H9 (cell line): ENCODE data around the gene ADAMTSL5. TPM values are rescaled to one million over a fixed set of nuclear protein-coding genes. Genes with fewer than 3 reads are reported as not detected.

Experiments used
- DNase-seq: peaks from one replicate; pipeline ENCODE4 v3.0.0-alpha.2; 2017
- H2AFZ ChIP-seq: one replicate; pipeline ENCODE4 v1.6.1; 2013; ENCODE audit warnings: mild to moderate bottlenecking, low read length, control low read depth, moderate library complexity
- H2AK5ac ChIP-seq: 2 replicates; pipeline ENCODE4 v1.6.1; 2013; ENCODE audit warnings: low read length, control low read depth, mixed read lengths; ENCODE audit not compliant: insufficient read length
- H2BK120ac ChIP-seq: one replicate; pipeline ENCODE4 v1.6.1; 2013; ENCODE audit warnings: low read depth, mild to moderate bottlenecking, low read length, control low read depth, inconsistent platforms; ENCODE audit not compliant: poor library complexity, severe bottlenecking
- H2BK12ac ChIP-seq: 2 replicates; pipeline ENCODE4 v1.6.1; 2013; ENCODE audit warnings: low read length, control low read depth, mixed read lengths, low read depth; ENCODE audit not compliant: insufficient read length
- H2BK15ac ChIP-seq: 2 replicates; pipeline ENCODE4 v1.6.1; 2013; ENCODE audit warnings: low read depth, low read length, control low read depth
- H2BK20ac ChIP-seq: one replicate; pipeline ENCODE4 v1.6.1; 2013; ENCODE audit warnings: low read depth, mild to moderate bottlenecking, low read length, control low read depth, inconsistent platforms; ENCODE audit not compliant: poor library complexity, severe bottlenecking
- H2BK5ac ChIP-seq: 2 replicates; pipeline ENCODE4 v1.6.1; 2013; ENCODE audit warnings: low read length, control low read depth, mixed read lengths; ENCODE audit not compliant: insufficient read length
- H3K14ac ChIP-seq: 2 replicates; pipeline ENCODE4 v1.6.1; 2013; ENCODE audit warnings: low read length, control low read depth; ENCODE audit not compliant: insufficient read depth
- H3K18ac ChIP-seq: 2 replicates; pipeline ENCODE4 v1.6.1; 2013; ENCODE audit warnings: low read depth, mild to moderate bottlenecking, mixed read lengths, low read length, control low read depth; ENCODE audit not compliant: insufficient read length
- H3K23ac ChIP-seq: 2 replicates; pipeline ENCODE4 v1.6.1; 2013; ENCODE audit warnings: low read length, control low read depth, mixed read lengths, low read depth; ENCODE audit not compliant: insufficient read length
- H3K23me2 ChIP-seq: 2 replicates; pipeline ENCODE4 v1.6.1; 2013; ENCODE audit warnings: low read depth, mild to moderate bottlenecking, mixed read lengths, low read length, control low read depth; ENCODE audit not compliant: insufficient read length, poor library complexity, severe bottlenecking
- H3K27ac ChIP-seq: 2 replicates; pipeline ENCODE4 v1.5.1; 2013; ENCODE audit warnings: low read length, control low read depth, mixed read lengths, low read depth; ENCODE audit not compliant: insufficient read length
- H3K27me3 ChIP-seq: 2 replicates; pipeline ENCODE4 v1.6.1; 2013; ENCODE audit warnings: low read length, control low read depth, inconsistent platforms; ENCODE audit not compliant: insufficient read depth
- H3K4ac ChIP-seq: 2 replicates; pipeline ENCODE4 v1.6.1; 2013; ENCODE audit warnings: low read depth, mild to moderate bottlenecking, control low read depth, inconsistent platforms, low read length, moderate library complexity
- H3K4me1 ChIP-seq: 2 replicates; pipeline ENCODE4 v1.6.1; 2013; ENCODE audit warnings: low read length, control low read depth, inconsistent platforms; ENCODE audit not compliant: insufficient read depth
- H3K4me2 ChIP-seq: 2 replicates; pipeline ENCODE4 v1.6.1; 2013; ENCODE audit warnings: low read length, control low read depth, mixed read lengths; ENCODE audit not compliant: insufficient read length, insufficient read depth
- H3K56ac ChIP-seq: 2 replicates; pipeline ENCODE4 v1.6.1; 2013; ENCODE audit warnings: low read depth, mild to moderate bottlenecking, mixed read lengths, low read length, control low read depth; ENCODE audit not compliant: insufficient read length
- H3K79me1 ChIP-seq: 2 replicates; pipeline ENCODE4 v1.6.1; 2013; ENCODE audit warnings: low read depth, mild to moderate bottlenecking, moderate library complexity, low read length, control low read depth, inconsistent platforms; ENCODE audit not compliant: insufficient read depth, poor library complexity, severe bottlenecking
- H3K79me2 ChIP-seq: 2 replicates; pipeline ENCODE4 v1.6.1; 2013; ENCODE audit warnings: low read length, control low read depth, inconsistent platforms; ENCODE audit not compliant: insufficient read depth
- H3K9ac ChIP-seq: 2 replicates; pipeline ENCODE4 v1.6.1; 2013; ENCODE audit warnings: low read length, control low read depth, mixed read lengths; ENCODE audit not compliant: insufficient read length; ENCODE audit errors: extremely low read depth
- H3K9me3 ChIP-seq: one replicate; pipeline ENCODE4 v1.6.1; 2013; ENCODE audit warnings: low read depth, low read length, inconsistent platforms; ENCODE audit not compliant: control insufficient read depth
- H3T11ph ChIP-seq: one replicate; pipeline ENCODE4 v1.6.1; 2013; ENCODE audit warnings: mild to moderate bottlenecking, low read length, control low read depth, inconsistent platforms
- H4K20me1 ChIP-seq: one replicate; pipeline ENCODE4 v1.6.1; 2013; ENCODE audit not compliant: control insufficient read depth, insufficient read length, insufficient read depth
- H4K5ac ChIP-seq: 2 replicates; pipeline ENCODE4 v1.6.1; 2013; ENCODE audit warnings: low read depth, mild to moderate bottlenecking, mixed read lengths, low read length, control low read depth; ENCODE audit not compliant: insufficient read length
- H4K8ac ChIP-seq: replicated peaks from 2 replicates; pipeline ENCODE4 v1.6.1; 2013; ENCODE audit warnings: low read length, control low read depth, mixed read lengths, low read depth; ENCODE audit not compliant: insufficient read length
- H4K91ac ChIP-seq: 2 replicates; pipeline ENCODE4 v1.6.1; 2013; ENCODE audit warnings: low read depth, mild to moderate bottlenecking, moderate library complexity, mixed read lengths, low read length, control low read depth; ENCODE audit not compliant: insufficient read length
- H3K27ac Mint-ChIP-seq, 3 experiments: 2 replicates in 2 of 3; 3 replicates in 1 of 3; pipeline ENCODE4 v1.8.0; 2020 to 2021; ENCODE audit warnings: mixed read lengths in 3 of 3, mild to moderate bottlenecking in 1 of 3, moderate library complexity in 1 of 3
- H3K27me3 Mint-ChIP-seq: 2 replicates; pipeline ENCODE4 v1.8.0; 2021; ENCODE audit warnings: low read depth, mild to moderate bottlenecking, moderate library complexity, mixed read lengths
- H3K36me3 Mint-ChIP-seq, 3 experiments: 2 replicates in 2 of 3; 3 replicates in 1 of 3; pipeline ENCODE4 v1.8.0; 2020 to 2021; ENCODE audit warnings: low read depth in 3 of 3, mixed read lengths in 3 of 3; ENCODE audit not compliant: insufficient read depth in 1 of 3
- H3K4me1 Mint-ChIP-seq, 2 experiments: 2 replicates each; pipeline ENCODE4 v1.8.0; 2020; ENCODE audit warnings: mixed read lengths in 2 of 2
- H3K4me3 Mint-ChIP-seq, 2 experiments: 2 replicates in 1 of 2; 3 replicates in 1 of 2; pipeline ENCODE4 v1.8.0; 2020 to 2021; ENCODE audit warnings: mild to moderate bottlenecking in 2 of 2, mixed read lengths in 2 of 2, moderate library complexity in 1 of 2
- H3K9me3 Mint-ChIP-seq, 2 experiments: 2 replicates in 1 of 2; 3 replicates in 1 of 2; pipeline ENCODE4 v1.8.0; 2020; ENCODE audit warnings: mild to moderate bottlenecking in 2 of 2, mixed read lengths in 2 of 2, moderate library complexity in 1 of 2
- WGBS: extraction: QIAGEN DNeasy Blood & Tissue Kit; methylation state at CpG from one replicate; pipeline ENCODE4 v1.1.7; 2013; ENCODE audit warnings: missing lambda C conversion rate, low lambda C conversion rate, mixed read lengths; ENCODE audit not compliant: insufficient read length; ENCODE audit errors: extremely low coverage; 5-methylcytosine and 5-hydroxymethylcytosine counted together
- total RNA-seq: library from RNA; stranded (reverse); gene quantifications from 2 replicates; pipeline ENCODE4 v1.2.1, GENCODE V29; 2021
- TF ChIP-seq, protein P1 (sequence below): fragments of 200-600 bp; sonication (generic); conservative IDR thresholded peaks from 3 replicates; pipeline ENCODE4 v1.8.0; 2021; ENCODE audit warnings: antibody characterized with exemption, mild to moderate bottlenecking

The ADAMTSL5 gene
- total RNA-seq, 1 experiment from 2014 or later = 1.5 TPM

DNA sequence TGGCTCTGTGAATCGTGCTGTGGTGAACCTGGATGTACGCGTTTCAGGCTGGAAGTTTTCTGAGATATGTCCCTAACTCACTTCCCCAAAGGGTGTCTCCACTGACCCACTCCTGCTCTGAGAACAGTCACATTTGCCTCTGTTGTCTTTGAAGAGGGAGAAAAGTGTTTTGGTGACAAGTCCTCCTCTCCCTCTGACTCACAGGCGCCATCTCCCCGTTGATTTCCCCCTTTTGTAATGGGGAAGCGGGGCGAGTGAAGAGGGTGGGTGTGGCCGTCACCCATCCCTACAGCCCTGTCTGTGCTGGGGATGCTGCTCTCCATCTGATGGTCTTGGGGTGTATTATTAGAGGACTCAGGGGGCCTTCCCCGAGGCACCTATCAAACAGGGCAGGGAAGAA, 53.3 kb downstream of the ADAMTSL5 start:
- Mint-ChIP-seq H3K27me3 (peaks cover 67% of the 10 kb centered on the region), H3K4me3 (peak overlapping the region in 1 of 2 experiments; percentile 16; a peak in 1 of 5 replicates), H3K9me3 (no peaks in the 10 kb centered on the region), H3K27ac (no peak overlapping the region), H3K36me3 (peaks cover 0 to 13% (median 5%) of the 10 kb centered on the region in 3 experiments; a peak in 2 of 7 replicates), H3K4me1 (peaks cover 4 to 6% of the 10 kb centered on the region in 2 experiments)
- no peak overlapping the region for H3K56ac ChIP-seq
- DNase-seq = no peak
- H3K14ac ChIP-seq = no peak overlapping the region
- no peak overlapping the region for H2BK5ac ChIP-seq
- H4K8ac ChIP-seq = no peak overlapping the region
- no peak overlapping the region for H2BK15ac ChIP-seq
- no peak overlapping the region for H4K5ac ChIP-seq
- H2BK12ac ChIP-seq = no peak overlapping the region
- no peak overlapping the region for H2AK5ac ChIP-seq
- peaks cover 3% of the 10 kb centered on the region; the same call in 1 of the 2 replicates for H3K27me3 ChIP-seq
- no peaks in the 10 kb centered on the region for H3K9me3 ChIP-seq
- H3K4me2 ChIP-seq = no peak overlapping the region
- H3K4ac ChIP-seq = no peak overlapping the region
- no CpG with 5 or more reads among the region's 9 CpGs for WGBS
- H2BK120ac ChIP-seq = no peak overlapping the region
- no peaks in the 10 kb centered on the region for H3K79me1 ChIP-seq
- H3K79me2 ChIP-seq = no peaks in the 10 kb centered on the region
- H3K27ac ChIP-seq = no peak overlapping the region
- H3K23me2 ChIP-seq = no peaks in the 10 kb centered on the region
- H3K9ac ChIP-seq = no peak overlapping the region
- TF ChIP-seq, protein P1, sequence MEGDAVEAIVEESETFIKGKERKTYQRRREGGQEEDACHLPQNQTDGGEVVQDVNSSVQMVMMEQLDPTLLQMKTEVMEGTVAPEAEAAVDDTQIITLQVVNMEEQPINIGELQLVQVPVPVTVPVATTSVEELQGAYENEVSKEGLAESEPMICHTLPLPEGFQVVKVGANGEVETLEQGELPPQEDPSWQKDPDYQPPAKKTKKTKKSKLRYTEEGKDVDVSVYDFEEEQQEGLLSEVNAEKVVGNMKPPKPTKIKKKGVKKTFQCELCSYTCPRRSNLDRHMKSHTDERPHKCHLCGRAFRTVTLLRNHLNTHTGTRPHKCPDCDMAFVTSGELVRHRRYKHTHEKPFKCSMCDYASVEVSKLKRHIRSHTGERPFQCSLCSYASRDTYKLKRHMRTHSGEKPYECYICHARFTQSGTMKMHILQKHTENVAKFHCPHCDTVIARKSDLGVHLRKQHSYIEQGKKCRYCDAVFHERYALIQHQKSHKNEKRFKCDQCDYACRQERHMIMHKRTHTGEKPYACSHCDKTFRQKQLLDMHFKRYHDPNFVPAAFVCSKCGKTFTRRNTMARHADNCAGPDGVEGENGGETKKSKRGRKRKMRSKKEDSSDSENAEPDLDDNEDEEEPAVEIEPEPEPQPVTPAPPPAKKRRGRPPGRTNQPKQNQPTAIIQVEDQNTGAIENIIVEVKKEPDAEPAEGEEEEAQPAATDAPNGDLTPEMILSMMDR = no peak
- H3T11ph ChIP-seq = no peak overlapping the region
- no peak overlapping the region for H3K18ac ChIP-seq
- no peak overlapping the region for H3K23ac ChIP-seq
- no peak overlapping the region for H4K91ac ChIP-seq
- no peak overlapping the region for H2BK20ac ChIP-seq
- H3K4me1 ChIP-seq = no peaks in the 10 kb centered on the region
- H2AFZ ChIP-seq = no peak overlapping the region
- no peaks in the 10 kb centered on the region for H4K20me1 ChIP-seq
